ENCODE measurements around the gene SESN1. TPM values are rescaled to one million over a fixed set of nuclear protein-coding genes. Genes with fewer than 3 reads are reported as not detected.
A peak's percentile ranks its signal among the peaks of the same experiment; 100 is the strongest.

Gene SESN1
- total RNA-seq, 1 experiment from 2014 or later, result 17.5 TPM

DNA sequence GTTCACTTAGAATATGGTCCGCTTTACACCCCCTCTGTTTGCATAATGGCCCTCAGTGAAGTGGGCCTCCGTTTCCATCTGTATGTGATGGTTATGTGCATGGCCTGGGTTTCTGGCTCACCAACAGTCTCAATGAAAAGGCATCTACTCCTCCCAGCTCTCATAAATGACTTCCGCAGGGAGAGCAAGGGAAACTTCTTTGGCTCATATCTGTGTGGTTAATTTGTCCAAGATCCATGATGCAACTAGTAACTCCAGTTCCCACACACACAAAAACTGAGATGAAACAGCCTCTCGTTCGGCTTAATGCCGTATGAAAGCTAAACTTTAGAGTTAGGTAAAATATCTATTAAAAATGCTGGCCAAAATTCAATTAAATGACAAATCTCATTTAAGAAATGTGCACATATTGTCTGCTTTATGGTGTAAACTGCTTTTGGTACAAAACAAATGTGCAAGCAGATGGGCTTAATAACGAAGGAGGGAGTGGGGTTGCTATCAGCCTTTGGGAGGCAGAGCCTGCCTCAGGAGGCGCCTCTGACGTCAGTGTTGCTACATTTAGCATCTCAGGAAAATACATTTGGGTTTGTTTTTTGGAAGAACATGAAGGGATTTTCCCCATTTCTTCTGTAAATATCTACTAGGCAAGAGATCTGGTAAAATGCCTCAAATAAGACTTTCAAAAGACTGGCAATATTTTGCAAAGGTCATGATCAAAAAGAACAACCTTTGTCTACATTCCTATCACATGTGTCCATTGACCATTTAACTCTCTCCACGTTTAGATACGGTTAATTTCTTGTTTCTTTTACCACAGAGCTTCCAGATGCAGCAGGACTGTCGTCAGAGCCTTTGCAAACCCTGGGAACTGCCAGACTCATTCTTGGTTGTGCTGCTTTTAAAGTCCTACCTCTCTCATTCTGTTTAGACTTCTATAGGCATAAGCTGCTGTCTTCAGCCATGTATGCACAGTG, 149.7 kb downstream of the SESN1 start:
- peaks cover 17 to 24% of the 10 kb centered on the region in 2 experiments for H3K4me1 Mint-ChIP-seq
- TF ChIP-seq, protein P1, sequence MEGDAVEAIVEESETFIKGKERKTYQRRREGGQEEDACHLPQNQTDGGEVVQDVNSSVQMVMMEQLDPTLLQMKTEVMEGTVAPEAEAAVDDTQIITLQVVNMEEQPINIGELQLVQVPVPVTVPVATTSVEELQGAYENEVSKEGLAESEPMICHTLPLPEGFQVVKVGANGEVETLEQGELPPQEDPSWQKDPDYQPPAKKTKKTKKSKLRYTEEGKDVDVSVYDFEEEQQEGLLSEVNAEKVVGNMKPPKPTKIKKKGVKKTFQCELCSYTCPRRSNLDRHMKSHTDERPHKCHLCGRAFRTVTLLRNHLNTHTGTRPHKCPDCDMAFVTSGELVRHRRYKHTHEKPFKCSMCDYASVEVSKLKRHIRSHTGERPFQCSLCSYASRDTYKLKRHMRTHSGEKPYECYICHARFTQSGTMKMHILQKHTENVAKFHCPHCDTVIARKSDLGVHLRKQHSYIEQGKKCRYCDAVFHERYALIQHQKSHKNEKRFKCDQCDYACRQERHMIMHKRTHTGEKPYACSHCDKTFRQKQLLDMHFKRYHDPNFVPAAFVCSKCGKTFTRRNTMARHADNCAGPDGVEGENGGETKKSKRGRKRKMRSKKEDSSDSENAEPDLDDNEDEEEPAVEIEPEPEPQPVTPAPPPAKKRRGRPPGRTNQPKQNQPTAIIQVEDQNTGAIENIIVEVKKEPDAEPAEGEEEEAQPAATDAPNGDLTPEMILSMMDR (conservative IDR thresholded peaks at IDR 0.05), result no peak
- H3T11ph ChIP-seq (ENCODE audit: low read length), result no peak overlapping the region
- no peaks in the 10 kb centered on the region; a peak in 1 of 7 replicates for H3K36me3 Mint-ChIP-seq (ENCODE audit: insufficient read depth in 1 of 3, low read depth in 3 of 3)
- H3K27me3 ChIP-seq (ENCODE audit: insufficient read depth, low read length), result no peaks in the 10 kb centered on the region; the same call in 1 of the 2 replicates
- no CpG with 5 or more reads among the region's 12 CpGs for WGBS (ENCODE audit: extremely low coverage, insufficient read length, low lambda C conversion rate)
- peaks cover 2% of the 10 kb centered on the region; the same call in 1 of the 2 replicates for H3K4me1 ChIP-seq (ENCODE audit: insufficient read depth, low read length)
- no peak overlapping the region for H3K18ac ChIP-seq (ENCODE audit: insufficient read length, low read depth, low read length)
- H4K5ac ChIP-seq (ENCODE audit: insufficient read length, low read depth, low read length), result no peak overlapping the region
- no peak for DNase-seq
- H3K27me3 Mint-ChIP-seq (ENCODE audit: low read depth), result peaks cover 2% of the 10 kb centered on the region
- no peaks in the 10 kb centered on the region for H3K9me3 ChIP-seq (ENCODE audit: control insufficient read depth, low read depth, low read length)
- H3K4ac ChIP-seq (ENCODE audit: low read depth, low read length), result no peak overlapping the region
- no peaks in the 10 kb centered on the region for H3K79me2 ChIP-seq (ENCODE audit: insufficient read depth, low read length)
- no peak overlapping the region for H3K9ac ChIP-seq (ENCODE audit: extremely low read depth, insufficient read length, low read length)
- no peak overlapping the region for H4K8ac ChIP-seq (replicated peaks; ENCODE audit: insufficient read length, low read depth, low read length)
- no peak overlapping the region for H3K14ac ChIP-seq (ENCODE audit: insufficient read depth, low read length)
- H4K91ac ChIP-seq (ENCODE audit: insufficient read length, low read depth, low read length), result no peak overlapping the region
- H3K56ac ChIP-seq (ENCODE audit: insufficient read length, low read depth, low read length), result no peak overlapping the region
- H3K79me1 ChIP-seq (ENCODE audit: insufficient read depth, low read depth, low read length, poor library complexity, severe bottlenecking), result no peaks in the 10 kb centered on the region
- no peak overlapping the region for H2BK20ac ChIP-seq (ENCODE audit: low read depth, low read length, poor library complexity, severe bottlenecking)
- no peak overlapping the region for H3K23ac ChIP-seq (ENCODE audit: insufficient read length, low read depth, low read length)
- no peak overlapping the region for H2AK5ac ChIP-seq (ENCODE audit: insufficient read length, low read length)
- H3K27ac ChIP-seq (ENCODE audit: insufficient read length, low read depth, low read length), result no peak overlapping the region
- no peaks in the 10 kb centered on the region for H3K9me3 Mint-ChIP-seq
- no peaks in the 10 kb centered on the region for H3K23me2 ChIP-seq (ENCODE audit: insufficient read length, low read depth, low read length, poor library complexity, severe bottlenecking)
- H2AFZ ChIP-seq (ENCODE audit: low read length), result no peak overlapping the region
- no peak overlapping the region for H3K4me2 ChIP-seq (ENCODE audit: insufficient read depth, insufficient read length, low read length)
- no peak overlapping the region for H2BK5ac ChIP-seq (ENCODE audit: insufficient read length, low read length)
- H3K4me3 Mint-ChIP-seq, result no peak overlapping the region
- peak overlapping the region in 1 of 3 experiments; percentile 44; a peak in 1 of 7 replicates for H3K27ac Mint-ChIP-seq
- H2BK15ac ChIP-seq (ENCODE audit: low read depth, low read length), result no peak overlapping the region
- H2BK12ac ChIP-seq (ENCODE audit: insufficient read length, low read depth, low read length), result no peak overlapping the region
- no peak overlapping the region for H2BK120ac ChIP-seq (ENCODE audit: low read depth, low read length, poor library complexity, severe bottlenecking)
- no peaks in the 10 kb centered on the region for H4K20me1 ChIP-seq (ENCODE audit: control insufficient read depth, insufficient read depth, insufficient read length)

Data from H9 (cell line).